Activated CD4-positive, alpha-beta T cell treated with anti-CD3 and anti-CD28 coated beads, Interleukin-2, Interleukin-4, amounts not matched to agents 100 ng/mL and 50 ng/mL, durations not matched to agents 16 hours and 8 hours (primary cell): Measurements from ENCODE around the gene PITRM1.
"Not testable (repeated sequence)": the region's sequence is repeated elsewhere in the genome, so short reads cannot be mapped to it uniquely, and the experiment has no call there.

Source experiments
- DNase-seq: peaks from one replicate; pipeline ENCODE4 v3.0.0-alpha.2; 2020; ENCODE audit warnings: low spot score

Gene PITRM1, protein sequence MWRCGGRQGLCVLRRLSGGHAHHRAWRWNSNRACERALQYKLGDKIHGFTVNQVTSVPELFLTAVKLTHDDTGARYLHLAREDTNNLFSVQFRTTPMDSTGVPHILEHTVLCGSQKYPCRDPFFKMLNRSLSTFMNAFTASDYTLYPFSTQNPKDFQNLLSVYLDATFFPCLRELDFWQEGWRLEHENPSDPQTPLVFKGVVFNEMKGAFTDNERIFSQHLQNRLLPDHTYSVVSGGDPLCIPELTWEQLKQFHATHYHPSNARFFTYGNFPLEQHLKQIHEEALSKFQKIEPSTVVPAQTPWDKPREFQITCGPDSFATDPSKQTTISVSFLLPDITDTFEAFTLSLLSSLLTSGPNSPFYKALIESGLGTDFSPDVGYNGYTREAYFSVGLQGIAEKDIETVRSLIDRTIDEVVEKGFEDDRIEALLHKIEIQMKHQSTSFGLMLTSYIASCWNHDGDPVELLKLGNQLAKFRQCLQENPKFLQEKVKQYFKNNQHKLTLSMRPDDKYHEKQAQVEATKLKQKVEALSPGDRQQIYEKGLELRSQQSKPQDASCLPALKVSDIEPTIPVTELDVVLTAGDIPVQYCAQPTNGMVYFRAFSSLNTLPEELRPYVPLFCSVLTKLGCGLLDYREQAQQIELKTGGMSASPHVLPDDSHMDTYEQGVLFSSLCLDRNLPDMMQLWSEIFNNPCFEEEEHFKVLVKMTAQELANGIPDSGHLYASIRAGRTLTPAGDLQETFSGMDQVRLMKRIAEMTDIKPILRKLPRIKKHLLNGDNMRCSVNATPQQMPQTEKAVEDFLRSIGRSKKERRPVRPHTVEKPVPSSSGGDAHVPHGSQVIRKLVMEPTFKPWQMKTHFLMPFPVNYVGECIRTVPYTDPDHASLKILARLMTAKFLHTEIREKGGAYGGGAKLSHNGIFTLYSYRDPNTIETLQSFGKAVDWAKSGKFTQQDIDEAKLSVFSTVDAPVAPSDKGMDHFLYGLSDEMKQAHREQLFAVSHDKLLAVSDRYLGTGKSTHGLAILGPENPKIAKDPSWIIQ

DNA sequence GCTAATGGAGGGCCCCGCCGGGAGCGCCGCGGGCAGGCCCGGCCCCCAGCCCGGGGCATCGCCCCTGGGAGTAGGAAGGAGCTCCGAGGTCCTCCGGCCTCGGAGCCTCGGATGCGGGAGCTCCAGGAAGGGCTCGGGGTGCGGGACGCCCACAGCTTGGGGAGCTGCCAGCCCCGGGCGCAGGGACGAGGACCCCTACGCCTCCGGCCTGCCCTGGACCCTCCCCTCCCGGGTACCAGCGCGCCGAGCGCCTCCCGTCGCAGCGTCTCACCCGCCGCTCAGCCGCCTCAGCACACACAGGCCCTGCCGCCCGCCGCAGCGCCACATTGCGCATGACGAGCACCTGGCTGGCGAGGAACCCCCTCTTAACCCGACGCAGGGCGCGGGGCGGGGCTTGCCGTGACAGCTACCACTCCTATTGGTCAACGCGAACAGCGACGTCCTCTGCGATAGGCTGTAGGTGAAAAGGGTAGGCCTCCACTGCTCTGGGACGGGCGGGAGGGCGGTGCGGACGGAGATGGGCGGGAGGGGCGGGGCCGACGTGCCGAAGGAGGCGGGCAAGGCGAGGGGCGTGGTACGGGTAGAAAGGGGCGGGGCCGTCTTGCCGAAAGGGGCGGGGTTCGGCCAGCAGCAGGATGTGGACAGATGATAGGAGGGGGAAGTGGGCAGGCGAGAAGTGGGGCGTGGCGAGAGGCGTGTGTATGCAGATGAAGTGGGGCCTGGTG lies at the start of gene PITRM1:
TSS of gene PITRM1 (minus strand) at position 337 of the 725 bp plus-strand sequence. CDS start at position 327, 10 bp downstream.
- peak; percentile 99 for DNase-seq

DNA sequence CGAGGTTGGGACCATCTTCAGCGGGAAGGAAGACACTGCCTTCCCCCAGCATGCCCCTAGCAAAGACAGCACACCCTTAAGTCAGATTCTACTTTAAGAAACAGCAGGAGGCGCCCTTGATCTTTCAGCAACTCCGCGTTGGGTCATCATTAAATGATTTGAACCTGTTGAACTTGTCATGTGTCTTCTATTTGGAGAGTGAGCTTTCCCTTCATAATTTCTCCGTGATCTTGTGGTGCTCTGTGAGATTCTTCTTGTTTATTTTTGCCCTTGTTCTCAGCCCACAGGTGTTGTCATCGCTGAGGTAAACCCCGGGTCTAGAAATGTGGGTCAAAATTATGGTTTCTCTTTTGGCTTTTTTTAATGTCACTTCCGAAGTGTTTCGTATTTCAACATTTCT lies 49.5 kb upstream of the PITRM1 start:
- DNase-seq, result no peak

DNA sequence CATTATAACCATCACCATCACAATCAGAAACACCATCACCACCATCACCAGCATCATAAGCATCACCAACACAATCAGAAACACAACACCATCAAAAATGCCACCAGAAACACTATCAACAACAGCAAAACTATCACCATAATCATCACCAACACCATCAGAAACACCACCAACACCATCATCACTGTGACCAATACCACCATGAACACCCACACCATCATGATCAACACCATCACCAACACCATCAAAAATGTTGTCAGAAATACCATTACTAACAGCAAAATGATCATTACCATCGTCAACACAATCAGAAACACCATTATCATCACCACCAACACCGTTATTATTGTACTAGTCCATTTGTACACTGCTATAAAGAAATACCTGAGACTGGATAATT lies 49.0 kb upstream of the PITRM1 start:
- not testable (repeated sequence) for DNase-seq

DNA sequence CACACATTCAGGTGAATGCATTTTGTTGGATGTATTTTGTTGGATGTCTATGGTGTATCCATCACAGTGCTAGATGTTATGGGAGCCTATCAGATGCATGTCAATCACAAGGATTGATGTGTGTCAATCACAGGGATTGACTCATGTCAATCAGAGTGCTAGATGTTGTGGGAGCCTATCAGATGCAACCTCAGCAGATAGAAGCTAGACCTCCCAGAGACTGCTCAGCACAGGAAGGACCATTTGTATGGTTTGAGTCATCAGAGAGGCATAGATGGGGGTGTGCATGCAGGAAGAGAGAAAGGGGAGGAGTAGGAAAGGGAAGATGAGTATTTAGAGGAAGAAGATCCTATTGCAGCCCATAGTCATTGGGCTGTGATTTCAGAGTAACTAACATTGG lies 48.3 kb upstream of the PITRM1 start:
- no peak for DNase-seq

DNA sequence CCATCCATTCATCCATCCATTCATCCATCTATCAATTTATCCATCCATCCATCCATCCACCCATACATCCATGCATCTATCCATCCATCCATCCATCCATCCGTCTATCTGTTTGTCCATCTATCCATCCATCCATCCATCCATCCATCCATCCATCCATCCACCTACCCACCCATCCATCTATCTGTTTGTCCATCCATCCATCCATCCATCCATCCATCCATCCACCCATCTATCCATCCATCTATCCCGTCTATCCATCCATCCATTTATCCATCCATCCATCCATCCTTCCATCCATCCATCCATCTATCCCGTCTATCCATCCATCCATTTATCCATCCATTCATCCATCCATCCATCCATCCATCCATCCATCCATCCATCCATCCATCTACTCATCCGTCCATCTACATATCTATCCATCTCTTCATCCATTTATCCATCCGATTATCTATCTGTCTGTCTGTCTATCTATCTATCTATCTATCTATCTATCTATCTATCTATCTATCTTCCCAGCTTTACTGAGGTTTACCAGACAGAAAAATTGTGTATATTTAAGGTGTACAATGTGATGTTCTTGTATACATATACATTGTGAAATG lies 46.5 kb upstream of the PITRM1 start:
- not testable (repeated sequence) for DNase-seq

DNA sequence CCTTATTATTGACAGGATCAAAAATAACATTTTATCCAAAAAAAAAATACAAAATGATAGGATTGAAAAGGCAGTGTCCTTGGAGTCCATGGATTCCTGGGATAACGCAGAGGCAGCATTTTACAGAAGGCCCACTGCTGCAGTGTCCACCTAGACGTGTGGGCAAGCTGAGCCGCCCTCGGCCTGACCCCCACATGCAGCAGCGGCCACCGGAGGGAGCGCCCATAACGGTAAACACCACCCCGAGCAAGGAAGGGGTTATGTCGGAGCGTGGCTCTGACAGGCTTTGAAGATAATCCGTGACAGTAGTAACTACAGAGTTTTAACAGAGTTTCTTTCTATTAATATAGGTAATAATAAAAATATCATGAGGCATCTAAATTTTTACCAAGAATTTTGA lies 45.3 kb upstream of the PITRM1 start:
- DNase-seq, result no peak

DNA sequence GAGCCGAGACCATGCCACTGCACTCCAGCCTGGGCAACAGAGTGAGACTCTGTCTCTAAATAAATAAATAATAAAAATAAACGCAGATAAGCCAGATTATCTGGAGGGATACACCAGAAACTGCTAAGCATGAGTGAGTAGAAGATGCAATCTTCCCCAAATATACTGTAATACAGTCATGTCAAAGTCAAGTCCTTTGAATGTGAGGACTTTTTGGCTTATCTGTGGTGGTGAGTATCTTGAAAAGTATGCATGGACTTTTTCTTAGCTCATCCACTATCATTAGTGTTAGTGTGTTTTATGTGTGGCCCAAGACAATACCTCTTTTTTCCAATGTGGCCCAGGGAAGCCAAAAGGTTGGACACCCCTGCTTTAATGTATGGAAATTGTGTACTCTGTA lies 44.7 kb upstream of the PITRM1 start:
- no peak for DNase-seq

DNA sequence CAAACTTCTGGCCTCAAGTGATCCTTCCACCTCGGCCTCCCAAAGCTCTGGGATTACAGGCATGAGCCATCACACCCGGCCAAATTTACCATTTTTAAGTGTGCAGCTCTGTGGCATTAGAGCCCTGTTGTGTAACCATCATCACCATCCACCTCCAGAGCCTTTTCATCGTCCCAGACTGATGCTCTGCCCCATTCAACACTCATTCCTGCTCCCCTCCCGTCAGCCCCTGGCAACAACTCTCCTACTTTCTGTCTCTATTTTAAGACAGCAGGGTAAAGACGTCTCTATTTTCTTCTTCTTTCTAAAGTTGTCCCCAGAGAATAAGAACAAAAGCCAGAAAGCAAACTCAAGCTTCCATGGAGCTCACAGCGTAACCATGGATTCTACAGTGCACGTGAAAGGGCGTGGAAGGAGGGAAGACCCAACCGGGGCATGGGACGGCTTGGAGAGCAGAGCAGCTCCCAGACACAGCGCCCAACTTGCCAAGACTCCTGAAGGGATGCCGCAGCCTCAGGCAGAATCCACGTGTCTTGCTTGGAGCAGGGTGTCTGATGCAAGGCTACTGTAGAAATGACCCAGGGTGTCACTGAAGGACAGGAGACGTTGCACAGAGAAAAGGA lies 42.7 kb upstream of the PITRM1 start:
- DNase-seq, result no peak

DNA sequence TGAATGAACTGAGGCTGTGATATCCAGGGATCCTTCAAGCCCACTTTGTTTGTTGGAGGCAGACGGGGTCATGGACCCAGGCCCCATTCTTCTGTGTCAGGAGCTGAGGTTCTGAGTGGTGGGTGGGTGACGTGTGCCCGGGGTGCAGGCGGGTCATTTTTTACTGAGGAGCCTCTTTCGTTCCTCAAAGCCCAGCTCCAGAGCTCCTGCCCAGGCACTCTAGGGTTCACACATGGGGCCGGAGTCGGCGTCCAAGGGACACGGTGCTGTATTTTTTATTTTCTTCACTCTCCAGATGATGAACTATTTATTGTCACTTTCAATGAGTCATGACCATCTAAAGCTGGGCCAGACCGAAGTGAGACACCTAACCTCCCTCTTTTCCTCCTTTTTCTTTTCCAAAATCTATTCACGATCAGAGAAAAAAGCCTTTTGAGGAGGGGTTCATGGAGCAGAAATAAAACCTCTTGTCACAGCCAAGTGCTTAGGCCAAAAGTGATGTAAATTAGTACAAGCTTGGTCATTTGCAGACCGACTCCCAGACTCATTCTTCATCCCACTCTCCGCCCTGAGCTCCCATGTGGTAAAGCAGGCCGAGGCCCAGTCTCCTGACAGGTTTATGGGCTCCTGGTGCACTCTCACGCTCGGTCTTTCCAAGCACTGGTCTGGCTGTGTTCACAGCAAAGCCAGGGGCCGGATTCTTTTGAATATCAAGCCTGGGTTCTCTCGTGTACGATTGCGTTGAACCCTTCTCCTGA lies 41.4 kb upstream of the PITRM1 start:
- DNase-seq, result no peak

DNA sequence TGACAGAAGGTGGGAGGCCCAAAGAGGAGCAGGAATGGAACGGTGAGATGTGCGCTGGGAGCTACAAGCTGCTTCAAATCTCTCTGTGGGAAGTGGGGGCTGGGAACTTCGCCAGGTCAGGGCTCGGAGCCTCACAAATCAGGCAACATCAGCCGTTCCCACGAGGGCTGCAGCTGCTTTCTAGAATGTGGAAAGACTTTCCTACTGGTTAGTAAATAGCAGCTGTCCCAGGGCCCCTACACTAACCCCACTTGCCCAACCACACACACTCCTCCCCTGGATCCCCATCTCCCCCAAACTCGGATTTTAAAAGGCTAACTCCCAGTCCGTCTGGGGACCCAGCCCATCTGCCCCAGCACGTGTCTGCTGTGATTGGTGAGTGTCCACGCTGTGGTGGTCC lies 40.6 kb upstream of the PITRM1 start:
- no peak for DNase-seq

DNA sequence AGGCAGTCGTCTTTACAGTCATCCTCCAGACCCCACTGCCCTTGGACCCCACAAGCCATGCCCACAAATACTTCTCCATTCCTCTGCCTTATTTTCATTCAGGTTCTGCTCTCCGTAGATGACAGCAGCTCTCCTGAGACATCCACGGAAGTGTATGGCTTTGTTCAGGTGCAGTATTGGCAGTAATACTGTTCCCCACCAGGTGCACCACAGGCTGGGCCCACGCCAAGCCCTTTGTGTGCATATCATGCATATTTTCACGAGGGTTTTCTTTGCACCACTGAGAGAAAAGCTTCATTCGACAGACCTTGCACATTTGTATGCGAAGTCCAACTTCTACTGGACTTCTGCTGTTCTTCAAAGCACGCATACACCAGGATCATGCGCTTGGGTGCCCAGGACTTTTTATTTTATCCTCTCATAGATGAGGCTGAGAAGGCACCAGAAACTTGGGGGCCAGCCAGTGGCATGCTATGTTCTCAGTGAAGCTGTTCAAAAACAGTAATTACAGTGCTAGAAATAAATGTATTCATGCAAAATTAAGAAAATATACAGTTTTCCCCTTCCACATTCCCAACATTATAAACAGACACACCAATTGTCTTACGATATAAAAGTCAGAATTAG lies 37.8 kb upstream of the PITRM1 start:
- no peak for DNase-seq

DNA sequence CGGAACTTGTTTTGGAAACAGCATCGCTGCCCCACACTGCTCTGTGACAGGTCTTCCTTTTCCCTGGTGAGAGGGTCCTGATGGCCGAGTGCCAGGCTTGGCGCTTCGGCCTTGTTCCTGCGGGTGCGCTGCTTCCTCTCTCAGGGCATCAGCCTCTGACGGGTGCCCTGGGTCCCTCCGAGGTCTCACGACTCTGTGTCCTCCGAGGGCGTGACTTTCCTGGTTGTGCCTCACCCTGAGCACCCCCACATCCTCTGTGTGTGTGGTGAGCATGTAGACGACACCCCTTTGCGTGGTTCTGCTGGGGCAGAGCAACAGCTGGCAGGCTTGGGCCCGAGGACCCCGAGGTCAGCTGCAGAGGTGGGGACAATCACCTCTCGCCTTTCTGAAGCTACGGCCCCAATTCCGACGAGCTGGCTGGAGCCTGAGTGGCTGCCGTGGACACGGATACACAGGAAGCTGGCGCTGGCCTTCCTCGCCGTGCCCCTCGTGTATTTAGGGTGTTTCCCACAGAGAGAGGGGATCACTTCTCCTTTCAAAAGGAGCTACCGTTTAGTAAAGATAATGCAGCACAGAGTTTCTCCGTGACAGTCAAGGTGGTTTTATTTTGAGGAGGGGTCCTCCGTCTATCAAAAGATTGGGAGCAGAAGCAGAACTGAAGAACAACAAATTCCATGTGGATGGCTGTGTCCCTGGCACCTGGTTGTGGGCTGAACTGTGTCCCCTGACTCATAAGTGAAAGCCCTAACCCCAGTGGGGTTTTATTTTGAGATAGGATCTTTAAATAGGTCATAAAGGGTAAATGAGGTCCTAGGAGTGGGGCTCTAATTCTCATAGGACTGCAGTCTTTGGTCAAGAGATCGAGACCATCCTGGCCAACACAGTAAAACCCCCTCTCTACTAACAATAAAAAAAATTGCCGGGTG lies 36.2 kb upstream of the PITRM1 start:
- DNase-seq, result no peak

DNA sequence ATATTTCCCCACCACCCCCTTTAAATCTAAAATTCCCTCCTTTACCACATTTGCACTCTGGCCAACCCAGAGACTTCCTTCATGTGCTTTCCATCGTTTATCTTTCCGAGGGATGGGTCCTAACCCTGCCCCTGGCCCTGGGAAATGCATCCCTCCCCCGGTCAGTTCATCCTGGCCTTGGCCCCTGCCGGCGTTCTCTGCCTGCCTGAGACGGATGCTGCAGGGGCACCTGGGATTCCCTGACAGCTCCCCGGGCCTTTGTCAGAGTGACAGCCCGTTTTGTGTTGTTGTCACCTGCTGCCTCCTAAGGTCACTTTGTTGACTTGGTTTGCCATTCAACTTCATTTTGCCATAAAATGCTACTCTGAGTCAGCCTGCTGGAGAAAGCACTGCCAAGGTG lies 34.8 kb upstream of the PITRM1 start:
- DNase-seq, result no peak

DNA sequence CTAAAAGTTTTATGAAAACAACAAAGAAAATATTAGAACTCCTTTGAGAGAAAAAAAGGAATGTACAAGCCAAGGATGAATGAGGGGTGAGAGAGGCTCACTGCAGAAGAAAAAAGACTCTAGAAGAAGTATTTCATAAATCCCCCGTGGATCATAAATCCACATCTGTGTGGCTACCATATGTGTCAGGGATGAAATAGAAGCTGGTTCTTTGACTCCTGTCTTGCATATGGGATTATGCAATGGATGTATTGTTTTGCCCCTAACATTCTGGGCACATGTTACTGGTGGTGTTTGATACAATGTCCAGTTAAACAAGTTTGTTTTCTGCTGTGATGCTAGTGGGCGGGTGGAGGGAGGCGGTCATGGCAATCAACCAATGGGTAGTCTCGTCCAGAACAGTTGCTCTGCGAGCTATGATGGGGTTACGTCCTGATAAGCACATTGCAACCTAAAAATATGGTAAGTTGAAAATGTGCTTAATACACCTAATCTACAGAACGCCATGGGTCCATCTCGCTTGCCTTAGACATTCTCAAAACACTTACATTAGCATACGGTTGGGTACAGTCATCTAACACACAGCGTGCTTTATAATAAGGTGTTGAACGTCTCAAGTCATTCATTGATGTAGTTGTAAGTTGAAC lies 34.1 kb upstream of the PITRM1 start:
- no peak for DNase-seq

DNA sequence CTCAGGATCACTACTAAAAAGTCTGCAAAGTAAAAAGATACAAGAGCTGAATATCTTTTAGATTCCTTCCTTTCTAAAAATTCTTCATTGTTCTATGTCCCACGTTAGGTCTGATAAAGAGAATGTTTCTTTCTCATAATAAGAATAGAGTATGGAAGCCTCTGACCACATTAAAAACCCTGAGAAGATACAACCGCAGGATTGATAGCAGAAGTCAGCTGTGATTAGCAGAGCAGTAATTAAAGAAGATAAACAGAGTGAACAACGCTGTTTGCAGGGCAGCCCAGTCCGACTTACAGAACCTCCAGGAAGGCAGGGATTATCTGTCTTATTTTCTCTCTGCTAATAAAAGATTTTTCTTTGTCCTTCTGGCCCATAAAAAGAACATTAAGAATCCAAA lies 31.4 kb upstream of the PITRM1 start:
- DNase-seq, result no peak

DNA sequence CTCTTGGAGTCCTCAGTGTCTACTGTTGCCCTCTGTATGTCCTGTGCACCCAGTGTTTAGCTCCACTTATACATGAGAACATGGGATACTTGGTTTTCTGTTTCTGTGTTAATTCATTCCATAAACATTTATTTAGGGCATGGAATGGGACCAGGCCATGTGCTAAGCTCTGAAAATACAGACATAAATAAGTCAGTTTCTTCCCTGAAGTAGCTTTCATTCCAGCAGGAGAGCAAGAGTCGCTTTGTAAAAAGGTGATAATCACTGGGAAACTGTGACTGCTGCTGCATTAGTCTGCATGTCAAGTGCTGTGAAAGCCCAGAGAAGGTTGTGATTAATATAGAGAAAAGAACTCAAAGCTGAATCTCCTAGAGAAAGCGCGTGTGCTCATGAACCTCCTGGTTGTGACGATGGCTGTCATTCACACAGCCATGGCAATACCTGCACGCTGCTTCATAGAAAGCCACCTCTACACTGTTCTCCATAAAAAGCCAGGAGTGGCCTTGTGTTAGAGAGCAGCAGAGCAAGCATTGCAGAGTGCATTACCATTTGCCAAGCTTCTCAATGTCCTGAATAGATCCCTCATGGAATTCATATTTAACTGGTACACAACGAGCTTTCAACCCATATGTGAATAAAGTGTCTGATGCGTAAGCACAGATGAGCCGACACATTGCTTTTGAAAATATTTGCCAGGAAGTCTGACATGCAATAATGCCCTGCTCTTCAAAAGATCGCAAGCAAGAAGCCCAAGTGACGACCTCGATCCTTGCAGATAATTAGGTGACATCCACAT lies 30.6 kb upstream of the PITRM1 start:
- peak; percentile 44 for DNase-seq

DNA sequence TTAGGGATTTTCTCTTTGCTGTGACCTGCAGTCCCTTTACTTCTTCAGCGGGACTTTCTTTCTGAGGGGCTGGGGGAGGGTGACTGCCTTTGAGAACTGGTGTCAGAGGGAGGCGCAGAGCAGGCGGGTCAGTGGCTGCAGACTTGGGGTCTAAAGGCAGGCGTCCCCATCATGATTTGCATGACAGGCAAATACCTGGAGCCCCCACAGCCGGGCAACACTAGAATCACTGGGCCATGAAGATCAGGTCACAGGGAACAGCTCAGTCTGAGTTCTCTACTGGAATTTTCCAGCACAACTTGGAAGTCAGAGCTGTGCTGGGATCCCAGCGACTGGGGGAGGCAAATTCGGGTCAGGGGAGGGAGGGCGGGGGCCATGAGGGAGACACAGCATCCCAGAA lies 29.2 kb upstream of the PITRM1 start:
- DNase-seq, result no peak

DNA sequence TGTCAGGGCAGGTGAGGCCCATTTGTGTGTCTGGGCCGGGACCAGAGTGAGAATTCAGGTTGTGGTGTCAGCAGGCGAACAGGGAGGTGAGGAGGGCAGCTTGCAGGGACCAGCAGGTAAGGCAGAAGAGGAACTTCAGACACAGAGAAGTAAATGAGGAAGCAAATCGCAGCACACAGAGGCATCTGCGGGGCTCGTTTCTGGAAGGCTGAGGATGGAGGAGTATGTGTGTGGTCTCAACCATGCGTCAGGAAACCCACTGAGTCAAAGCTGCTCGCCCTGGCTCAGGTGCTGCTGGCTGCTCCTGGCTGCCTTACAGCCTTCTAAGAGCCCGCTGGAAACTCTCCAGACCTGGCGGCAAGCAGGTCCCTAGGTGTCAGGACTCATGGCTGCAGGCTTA lies 26.9 kb upstream of the PITRM1 start:
- no peak for DNase-seq
